Measurements from ENCODE around the gene DIP2B.
"Not testable (repeated sequence)": the region's sequence is repeated elsewhere in the genome, so short reads cannot be mapped to it uniquely, and the experiment has no call there.

DIP2B gene

DNA sequence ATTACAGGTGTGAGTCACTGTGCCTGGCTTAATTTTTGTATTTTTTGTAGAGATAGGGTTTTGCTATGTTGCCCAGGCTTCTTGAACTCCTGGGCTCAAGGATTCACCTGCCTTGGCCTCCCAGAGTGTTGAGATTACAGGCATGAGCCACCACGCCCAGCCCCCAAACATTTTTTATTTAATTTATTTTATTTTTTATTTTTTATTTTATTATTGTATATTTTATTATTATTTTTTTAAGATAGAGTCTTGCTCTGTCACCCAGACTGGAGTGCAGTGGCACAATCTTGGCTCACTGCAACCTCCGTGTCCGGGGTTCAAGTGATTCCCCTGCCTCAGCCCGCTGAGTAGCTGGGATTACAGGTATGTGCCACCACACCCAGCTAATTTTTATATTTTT is 17.0 kb downstream of the DIP2B start:
- not testable (repeated sequence) for H3K9me3 ChIP-seq (ENCODE audit: control insufficient read depth, insufficient read depth, low read depth, low read length); H3K27ac ChIP-seq (ENCODE audit: low read depth, low read length); H3K36me3 ChIP-seq (ENCODE audit: control insufficient read depth, insufficient read depth, low read length); H3K27me3 ChIP-seq (ENCODE audit: control insufficient read depth, insufficient read depth, low read length); H3K4me1 ChIP-seq (ENCODE audit: control insufficient read depth, insufficient read depth, low read length); H3K4me3 ChIP-seq (ENCODE audit: low read depth, low read length); H3K9ac ChIP-seq (ENCODE audit: low read length)

DNA sequence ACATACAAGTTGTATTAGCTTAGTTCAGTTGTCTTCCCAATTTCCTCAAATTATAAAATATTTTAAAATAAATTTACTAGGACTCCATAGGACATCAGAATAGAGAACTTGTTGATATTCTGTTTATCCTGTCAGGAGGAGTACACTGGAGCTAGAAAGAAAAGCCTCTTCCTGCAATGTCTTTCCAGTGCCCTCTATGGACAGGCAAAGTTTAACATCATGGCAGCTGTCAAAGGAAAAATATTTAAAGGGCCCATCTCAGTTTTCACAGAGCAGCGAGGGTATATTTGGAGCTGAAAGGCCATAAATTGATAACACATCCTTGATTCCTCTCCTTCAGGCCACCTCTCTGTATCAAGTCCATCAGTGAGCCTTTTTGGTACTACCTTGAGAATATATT is 19.0 kb downstream of the DIP2B start:
- no peaks in the 10 kb centered on the region for H3K9me3 ChIP-seq (ENCODE audit: control insufficient read depth, insufficient read depth, low read depth, low read length)
- no peaks in the 10 kb centered on the region for H3K27me3 ChIP-seq (ENCODE audit: control insufficient read depth, insufficient read depth, low read length)
- no peak overlapping the region for H3K27ac ChIP-seq (ENCODE audit: low read depth, low read length)
- no peaks in the 10 kb centered on the region for H3K36me3 ChIP-seq (ENCODE audit: control insufficient read depth, insufficient read depth, low read length)
- no peak overlapping the region for H3K9ac ChIP-seq (ENCODE audit: low read length)
- no peaks in the 10 kb centered on the region for H3K4me1 ChIP-seq (ENCODE audit: control insufficient read depth, insufficient read depth, low read length)
- no peak overlapping the region for H3K4me3 ChIP-seq (ENCODE audit: low read depth, low read length)

- peaks cover 4% of the 10 kb centered on the region; the same call in 1 of the 2 replicates for H3K4me1 ChIP-seq (ENCODE audit: control insufficient read depth, insufficient read depth, low read length)
- H3K4me3 ChIP-seq (ENCODE audit: low read depth, low read length): no peak overlapping the region
Observed at GRCh38 chr12:50524621-50525020, 19.8 kb downstream of the DIP2B start.

GRCh38 chr12:50525422-50525821 is 20.6 kb downstream of the DIP2B start:
- no peaks in the 10 kb centered on the region for H3K27me3 ChIP-seq (ENCODE audit: control insufficient read depth, insufficient read depth, low read length)
- peaks cover 8% of the 10 kb centered on the region; the same call in 1 of the 2 replicates for H3K4me1 ChIP-seq (ENCODE audit: control insufficient read depth, insufficient read depth, low read length)
- H3K36me3 ChIP-seq (ENCODE audit: control insufficient read depth, insufficient read depth, low read length): no peaks in the 10 kb centered on the region
- no peaks in the 10 kb centered on the region for H3K9me3 ChIP-seq (ENCODE audit: control insufficient read depth, insufficient read depth, low read depth, low read length)
- H3K4me3 ChIP-seq (ENCODE audit: low read depth, low read length): no peak overlapping the region
- no peak overlapping the region for H3K27ac ChIP-seq (ENCODE audit: low read depth, low read length)
- H3K9ac ChIP-seq (ENCODE audit: low read length): no peak overlapping the region

More at GRCh38 chr12:50524621-50525020, 19.8 kb downstream of the DIP2B start:
- no peak overlapping the region for H3K27ac ChIP-seq (ENCODE audit: low read depth, low read length)
- no peaks in the 10 kb centered on the region for H3K9me3 ChIP-seq (ENCODE audit: control insufficient read depth, insufficient read depth, low read depth, low read length)
- H3K36me3 ChIP-seq (ENCODE audit: control insufficient read depth, insufficient read depth, low read length): no peaks in the 10 kb centered on the region
- no peaks in the 10 kb centered on the region for H3K27me3 ChIP-seq (ENCODE audit: control insufficient read depth, insufficient read depth, low read length)
- H3K9ac ChIP-seq (ENCODE audit: low read length): no peak overlapping the region

GRCh38 chr12:50527359-50527726 is 22.6 kb downstream of the DIP2B start:
- Histone ChIP-seq H3K36me3 (ENCODE audit: control insufficient read depth, insufficient read depth, low read length) (no peaks in the 10 kb centered on the region), H3K4me3 (ENCODE audit: low read depth, low read length) (no peak overlapping the region), H3K9me3 (ENCODE audit: control insufficient read depth, insufficient read depth, low read depth, low read length) (no peaks in the 10 kb centered on the region), H3K9ac (ENCODE audit: low read length) (no peak overlapping the region), H3K27ac (ENCODE audit: low read depth, low read length) (no peak overlapping the region), H3K27me3 (ENCODE audit: control insufficient read depth, insufficient read depth, low read length) (no peaks in the 10 kb centered on the region), H3K4me1 (ENCODE audit: control insufficient read depth, insufficient read depth, low read length) (peaks cover 9% of the 10 kb centered on the region; the same call in 1 of the 2 replicates)

- H3K9me3 ChIP-seq (ENCODE audit: control insufficient read depth, insufficient read depth, low read depth, low read length): no peaks in the 10 kb centered on the region
- no peak overlapping the region for H3K9ac ChIP-seq (ENCODE audit: low read length)
- peaks cover 21% of the 10 kb centered on the region; the same call in 1 of the 2 replicates for H3K4me1 ChIP-seq (ENCODE audit: control insufficient read depth, insufficient read depth, low read length)
- H3K27me3 ChIP-seq (ENCODE audit: control insufficient read depth, insufficient read depth, low read length): no peaks in the 10 kb centered on the region
- no peak overlapping the region for H3K4me3 ChIP-seq (ENCODE audit: low read depth, low read length)
- H3K27ac ChIP-seq (ENCODE audit: low read depth, low read length): no peak overlapping the region
- H3K36me3 ChIP-seq (ENCODE audit: control insufficient read depth, insufficient read depth, low read length): no peaks in the 10 kb centered on the region
Observed at GRCh38 chr12:50528800-50529199, 24.0 kb downstream of the DIP2B start.

GRCh38 chr12:50529345-50529744 is 24.6 kb downstream of the DIP2B start:
- Histone ChIP-seq H3K27ac (ENCODE audit: low read depth, low read length) (no peak overlapping the region), H3K4me3 (ENCODE audit: low read depth, low read length) (no peak overlapping the region), H3K27me3 (ENCODE audit: control insufficient read depth, insufficient read depth, low read length) (no peaks in the 10 kb centered on the region), H3K36me3 (ENCODE audit: control insufficient read depth, insufficient read depth, low read length) (no peaks in the 10 kb centered on the region), H3K9ac (ENCODE audit: low read length) (no peak overlapping the region), H3K9me3 (ENCODE audit: control insufficient read depth, insufficient read depth, low read depth, low read length) (no peaks in the 10 kb centered on the region), H3K4me1 (ENCODE audit: control insufficient read depth, insufficient read depth, low read length) (peaks cover 21% of the 10 kb centered on the region; the same call in 1 of the 2 replicates)

DNA sequence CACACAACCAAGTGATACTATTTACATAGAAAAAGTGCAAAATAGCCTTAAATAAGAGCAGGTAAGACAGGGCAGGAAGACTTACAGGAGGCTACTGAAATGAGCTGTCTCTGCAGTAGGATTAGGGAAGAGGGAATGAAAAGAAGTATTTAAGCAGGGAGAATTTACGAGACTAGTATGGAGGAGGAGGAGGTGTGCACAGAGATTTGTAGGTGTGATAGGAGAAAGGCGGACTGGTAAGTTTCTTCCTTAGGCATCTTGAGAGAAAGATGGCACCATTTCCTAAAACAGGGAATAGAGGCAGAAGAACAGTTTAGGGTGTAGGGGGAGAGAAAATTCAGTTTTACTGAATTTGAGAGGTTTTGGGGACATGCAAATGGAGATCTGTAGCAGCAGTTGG is 25.7 kb downstream of the DIP2B start:
- H3K27ac ChIP-seq (ENCODE audit: low read depth, low read length): no peak overlapping the region
- H3K4me1 ChIP-seq (ENCODE audit: control insufficient read depth, insufficient read depth, low read length): peaks cover 21% of the 10 kb centered on the region; the same call in 1 of the 2 replicates

DNA sequence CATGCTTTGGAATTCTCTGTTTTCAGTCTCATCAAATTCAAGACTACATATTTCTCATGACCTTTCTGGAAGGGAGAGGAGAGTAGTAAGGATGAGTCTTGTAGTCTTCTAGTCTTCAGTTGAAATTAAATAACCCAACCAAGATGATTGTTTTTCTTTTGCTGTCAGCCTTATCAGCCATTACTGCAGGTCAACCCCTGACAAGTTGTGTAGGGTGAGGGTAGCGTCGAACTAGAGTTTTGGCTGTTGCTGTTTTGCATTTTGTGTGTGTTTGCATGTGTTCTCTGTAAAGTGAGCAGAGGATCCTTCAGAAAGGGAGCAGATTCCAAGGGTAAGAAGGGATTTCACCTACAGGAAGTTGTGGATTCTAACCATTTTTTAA is 28.4 kb downstream of the DIP2B start:
- Histone ChIP-seq H3K9me3 (ENCODE audit: control insufficient read depth, insufficient read depth, low read depth, low read length) (no peaks in the 10 kb centered on the region), H3K27ac (ENCODE audit: low read depth, low read length) (no peak overlapping the region; the same call in 1 of the 2 replicates), H3K36me3 (ENCODE audit: control insufficient read depth, insufficient read depth, low read length) (no peaks in the 10 kb centered on the region), H3K27me3 (ENCODE audit: control insufficient read depth, insufficient read depth, low read length) (no peaks in the 10 kb centered on the region), H3K4me3 (ENCODE audit: low read depth, low read length) (no peak overlapping the region), H3K9ac (ENCODE audit: low read length) (no peak overlapping the region), H3K4me1 (ENCODE audit: control insufficient read depth, insufficient read depth, low read length) (peaks cover 29% of the 10 kb centered on the region)

More for the DNA sequence above, 25.7 kb downstream of the DIP2B start:
- Histone ChIP-seq H3K4me3 (ENCODE audit: low read depth, low read length) (no peak overlapping the region), H3K27me3 (ENCODE audit: control insufficient read depth, insufficient read depth, low read length) (no peaks in the 10 kb centered on the region), H3K9me3 (ENCODE audit: control insufficient read depth, insufficient read depth, low read depth, low read length) (no peaks in the 10 kb centered on the region), H3K36me3 (ENCODE audit: control insufficient read depth, insufficient read depth, low read length) (no peaks in the 10 kb centered on the region), H3K9ac (ENCODE audit: low read length) (no peak overlapping the region)

- H3K27ac ChIP-seq (ENCODE audit: low read depth, low read length): no peak overlapping the region
Observed at GRCh38 chr12:50533971-50534370, 29.2 kb downstream of the DIP2B start.

GRCh38 chr12:50536831-50537537 is 32.2 kb downstream of the DIP2B start:
- no peak overlapping the region for H3K27ac ChIP-seq (ENCODE audit: low read depth, low read length)
- no peak overlapping the region for H3K4me3 ChIP-seq (ENCODE audit: low read depth, low read length)
- H3K27me3 ChIP-seq (ENCODE audit: control insufficient read depth, insufficient read depth, low read length): no peaks in the 10 kb centered on the region
- H3K36me3 ChIP-seq (ENCODE audit: control insufficient read depth, insufficient read depth, low read length): no peaks in the 10 kb centered on the region
- H3K9me3 ChIP-seq (ENCODE audit: control insufficient read depth, insufficient read depth, low read depth, low read length): no peaks in the 10 kb centered on the region
- H3K9ac ChIP-seq (ENCODE audit: low read length): no peak overlapping the region
- H3K4me1 ChIP-seq (ENCODE audit: control insufficient read depth, insufficient read depth, low read length): peaks cover 24% of the 10 kb centered on the region

More at GRCh38 chr12:50533971-50534370, 29.2 kb downstream of the DIP2B start:
- Histone ChIP-seq H3K4me3 (ENCODE audit: low read depth, low read length) (no peak overlapping the region), H3K9me3 (ENCODE audit: control insufficient read depth, insufficient read depth, low read depth, low read length) (no peaks in the 10 kb centered on the region), H3K27me3 (ENCODE audit: control insufficient read depth, insufficient read depth, low read length) (no peaks in the 10 kb centered on the region), H3K36me3 (ENCODE audit: control insufficient read depth, insufficient read depth, low read length) (no peaks in the 10 kb centered on the region), H3K4me1 (ENCODE audit: control insufficient read depth, insufficient read depth, low read length) (peaks cover 32% of the 10 kb centered on the region), H3K9ac (ENCODE audit: low read length) (no peak overlapping the region)

Measured in HUES6 (cell line).